SHP77 treated with DMSO at 0.1 percent for 48 hours (cell line): ENCODE measurements around the gene FOXP1.
A peak's percentile ranks its signal among the peaks of the same experiment; 100 is the strongest.

Experiments used
- DNase-seq: peaks from one replicate; lab custom pipeline; 2025; lab: John Stamatoyannopoulos, UW

FOXP1 gene

GRCh38 chr3:71563827-71564226 is 19.7 kb downstream of the FOXP1 start:
- no peak for DNase-seq

- no peak for DNase-seq
Measured at GRCh38 chr3:71562938-71563337, 20.6 kb downstream of the FOXP1 start.

GRCh38 chr3:71560665-71561064 is 22.9 kb downstream of the FOXP1 start:
- no peak for DNase-seq

GRCh38 chr3:71559578-71560162 is 23.9 kb downstream of the FOXP1 start:
- DNase-seq, result no peak

- DNase-seq, result no peak
Measured at GRCh38 chr3:71559021-71559420, 24.5 kb downstream of the FOXP1 start.

GRCh38 chr3:71554649-71555048 is 28.9 kb downstream of the FOXP1 start:
- DNase-seq, result no peak

GRCh38 chr3:71551311-71551919 is 32.1 kb downstream of the FOXP1 start:
- no peak for DNase-seq

GRCh38 chr3:71549951-71550350 is 33.6 kb downstream of the FOXP1 start:
- no peak for DNase-seq

- no peak for DNase-seq
Measured at GRCh38 chr3:71548705-71549384, 34.7 kb downstream of the FOXP1 start.

GRCh38 chr3:71547249-71548198 is 36.0 kb downstream of the FOXP1 start:
- DNase-seq, result no peak

- no peak for DNase-seq
Measured at GRCh38 chr3:71546821-71547220, 36.7 kb downstream of the FOXP1 start.

- DNase-seq, result no peak
Measured at GRCh38 chr3:71545330-71545729, 38.2 kb downstream of the FOXP1 start.

GRCh38 chr3:71543371-71544016 is 40.0 kb downstream of the FOXP1 start:
- no peak for DNase-seq

GRCh38 chr3:71542521-71543370 is 40.8 kb downstream of the FOXP1 start:
- DNase-seq, result peak; percentile 45

GRCh38 chr3:71541313-71541712 is 42.2 kb downstream of the FOXP1 start:
- no peak for DNase-seq

- DNase-seq, result no peak
Measured at GRCh38 chr3:71537211-71537611, 46.3 kb downstream of the FOXP1 start.

- DNase-seq, result no peak
Measured at GRCh38 chr3:71536376-71536965, 47.1 kb downstream of the FOXP1 start.

GRCh38 chr3:71533588-71533987 is 49.9 kb downstream of the FOXP1 start:
- DNase-seq, result no peak

- no peak for DNase-seq
Measured at GRCh38 chr3:71532639-71533395, 50.7 kb downstream of the FOXP1 start.
